Measurements from ENCODE around the gene CRB3. TPM values are rescaled to one million over a fixed set of nuclear protein-coding genes. Genes with fewer than 3 reads are reported as not detected.

CRB3 gene
- total RNA-seq, 1 donor from 2014 or later: not detected

DNA sequence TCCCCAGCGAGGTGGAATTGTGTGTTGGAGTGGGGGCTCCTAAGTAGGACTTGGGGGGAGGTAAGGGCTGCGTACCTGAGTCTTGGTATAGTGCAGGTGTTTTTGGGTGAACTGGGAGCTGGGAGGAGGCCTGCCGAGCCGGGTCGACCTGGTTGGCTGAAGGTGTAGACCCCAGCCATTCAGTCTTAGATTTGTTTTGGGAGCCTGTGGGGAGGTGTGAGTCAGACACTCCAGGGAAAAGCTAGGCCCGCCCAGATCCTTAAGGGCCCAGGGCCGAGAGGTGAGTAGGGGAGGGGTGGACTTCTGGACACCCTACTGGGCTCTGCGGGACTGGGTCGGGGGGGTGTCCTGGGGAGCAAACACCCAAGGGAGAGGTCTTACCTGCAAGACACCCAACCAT lies 935 bp downstream of the CRB3 start:
- Mint-ChIP-seq H3K27ac (ENCODE audit: unreplicated experiment) (no peak overlapping the region), H3K36me3 (ENCODE audit: low read depth) (peaks cover 2% of the 10 kb centered on the region), H3K27me3 (ENCODE audit: low read depth) (peaks cover 79% of the 10 kb centered on the region), H3K9me3 (no peaks in the 10 kb centered on the region), H3K4me1 (peaks cover 11% of the 10 kb centered on the region), H3K4me3 (peak overlapping the region; percentile 33)
- DNase-seq (ENCODE audit: low read depth, low spot score): no peak
- TF ChIP-seq, protein P1, sequence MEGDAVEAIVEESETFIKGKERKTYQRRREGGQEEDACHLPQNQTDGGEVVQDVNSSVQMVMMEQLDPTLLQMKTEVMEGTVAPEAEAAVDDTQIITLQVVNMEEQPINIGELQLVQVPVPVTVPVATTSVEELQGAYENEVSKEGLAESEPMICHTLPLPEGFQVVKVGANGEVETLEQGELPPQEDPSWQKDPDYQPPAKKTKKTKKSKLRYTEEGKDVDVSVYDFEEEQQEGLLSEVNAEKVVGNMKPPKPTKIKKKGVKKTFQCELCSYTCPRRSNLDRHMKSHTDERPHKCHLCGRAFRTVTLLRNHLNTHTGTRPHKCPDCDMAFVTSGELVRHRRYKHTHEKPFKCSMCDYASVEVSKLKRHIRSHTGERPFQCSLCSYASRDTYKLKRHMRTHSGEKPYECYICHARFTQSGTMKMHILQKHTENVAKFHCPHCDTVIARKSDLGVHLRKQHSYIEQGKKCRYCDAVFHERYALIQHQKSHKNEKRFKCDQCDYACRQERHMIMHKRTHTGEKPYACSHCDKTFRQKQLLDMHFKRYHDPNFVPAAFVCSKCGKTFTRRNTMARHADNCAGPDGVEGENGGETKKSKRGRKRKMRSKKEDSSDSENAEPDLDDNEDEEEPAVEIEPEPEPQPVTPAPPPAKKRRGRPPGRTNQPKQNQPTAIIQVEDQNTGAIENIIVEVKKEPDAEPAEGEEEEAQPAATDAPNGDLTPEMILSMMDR (conservative IDR thresholded peaks at IDR 0.05): no peak

DNA sequence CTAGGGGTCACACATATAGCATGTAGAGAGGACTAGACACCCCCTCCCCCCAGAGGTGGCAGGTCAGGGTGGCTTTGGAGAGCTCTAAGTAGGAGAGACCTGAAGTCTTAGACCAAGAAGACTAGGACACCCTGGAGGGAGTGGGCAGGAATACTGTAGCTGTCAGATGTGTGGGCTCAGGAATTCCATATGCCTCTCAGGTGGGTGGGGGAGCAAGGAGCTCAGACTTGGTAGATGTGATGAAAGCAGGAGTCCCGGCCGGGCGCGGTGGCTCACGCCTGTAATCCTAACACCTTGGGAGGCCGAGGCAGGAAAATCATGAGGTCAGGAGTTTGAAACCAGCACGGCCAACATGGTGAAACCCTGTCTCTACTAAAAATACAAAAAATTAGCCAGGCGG lies 1.6 kb downstream of the CRB3 start:
- Mint-ChIP-seq H3K4me1 (peaks cover 5% of the 10 kb centered on the region), H3K27me3 (ENCODE audit: low read depth) (peaks cover 80% of the 10 kb centered on the region), H3K9me3 (no peaks in the 10 kb centered on the region), H3K36me3 (ENCODE audit: low read depth) (no peaks in the 10 kb centered on the region), H3K4me3 (no peak overlapping the region), H3K27ac (ENCODE audit: unreplicated experiment) (no peak overlapping the region)
- TF ChIP-seq, protein P1 (conservative IDR thresholded peaks at IDR 0.05): no peak
- no peak for DNase-seq (ENCODE audit: low read depth, low spot score)

DNA sequence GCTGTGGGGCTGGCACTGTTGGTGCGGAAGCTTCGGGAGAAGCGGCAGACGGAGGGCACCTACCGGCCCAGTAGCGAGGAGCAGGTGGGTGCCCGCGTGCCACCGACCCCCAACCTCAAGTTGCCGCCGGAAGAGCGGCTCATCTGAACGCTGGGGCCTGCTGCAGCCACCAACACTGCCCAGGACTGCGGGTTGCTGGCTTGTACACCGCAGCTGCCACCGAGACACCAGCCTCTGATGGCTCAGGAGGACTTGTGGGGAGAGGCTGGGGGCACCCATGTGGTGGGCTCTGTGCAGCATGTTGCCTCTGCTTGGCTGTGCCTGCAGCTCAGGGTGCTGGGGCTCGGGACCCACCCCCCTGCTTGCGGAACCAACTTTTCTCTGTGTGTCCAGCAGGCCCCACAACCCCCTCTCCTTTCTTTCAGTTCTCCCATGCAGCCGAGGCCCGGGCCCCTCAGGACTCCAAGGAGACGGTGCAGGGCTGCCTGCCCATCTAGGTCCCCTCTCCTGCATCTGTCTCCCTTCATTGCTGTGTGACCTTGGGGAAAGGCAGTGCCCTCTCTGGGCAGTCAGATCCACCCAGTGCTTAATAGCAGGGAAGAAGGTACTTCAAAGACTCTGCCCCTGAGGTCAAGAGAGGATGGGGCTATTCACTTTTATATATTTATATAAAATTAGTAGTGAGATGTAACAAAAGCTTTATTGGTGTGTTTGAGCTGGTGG lies 2.6 kb downstream of the CRB3 start:
- H3K27me3 Mint-ChIP-seq (ENCODE audit: low read depth): peaks cover 83% of the 10 kb centered on the region
- H3K36me3 Mint-ChIP-seq (ENCODE audit: low read depth): no peaks in the 10 kb centered on the region
- TF ChIP-seq, protein P1 (conservative IDR thresholded peaks at IDR 0.05): no peak

DNA sequence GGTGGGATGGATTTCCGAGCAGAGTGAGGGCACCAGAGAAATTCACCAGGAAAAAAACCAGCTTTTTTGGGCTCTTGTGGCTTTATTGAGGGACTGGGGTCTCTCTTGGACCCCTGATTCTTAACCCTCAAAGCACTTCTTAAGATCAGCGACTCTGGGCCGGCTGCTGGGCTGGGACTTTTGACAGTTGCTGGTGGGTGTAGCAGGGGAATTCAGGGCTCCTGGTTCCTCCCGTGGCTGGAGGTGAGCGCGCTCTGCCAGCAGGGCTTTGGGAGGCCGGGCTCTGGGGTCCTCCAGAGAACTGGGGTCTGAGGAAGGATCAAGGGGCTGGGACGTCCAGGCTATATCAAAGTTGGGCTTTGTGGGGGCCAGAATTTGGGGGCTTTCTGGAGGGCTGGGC lies 3.3 kb downstream of the CRB3 start:
- H3K4me1 Mint-ChIP-seq: peaks cover under 1% of the 10 kb centered on the region
- peaks cover 78% of the 10 kb centered on the region for H3K27me3 Mint-ChIP-seq (ENCODE audit: low read depth)
- no peak for DNase-seq (ENCODE audit: low read depth, low spot score)
- no peaks in the 10 kb centered on the region for H3K9me3 Mint-ChIP-seq
- no peak overlapping the region for H3K4me3 Mint-ChIP-seq
- TF ChIP-seq, protein P1 (conservative IDR thresholded peaks at IDR 0.05): no peak
- H3K36me3 Mint-ChIP-seq (ENCODE audit: low read depth): no peaks in the 10 kb centered on the region
- no peak overlapping the region for H3K27ac Mint-ChIP-seq (ENCODE audit: unreplicated experiment)

More for the DNA sequence above, 2.6 kb downstream of the CRB3 start:
- H3K27ac Mint-ChIP-seq (ENCODE audit: unreplicated experiment): no peak overlapping the region
- H3K4me3 Mint-ChIP-seq: no peak overlapping the region
- H3K4me1 Mint-ChIP-seq: peaks cover 4% of the 10 kb centered on the region
- no peak for DNase-seq (ENCODE audit: low read depth, low spot score)
- H3K9me3 Mint-ChIP-seq: no peaks in the 10 kb centered on the region

DNA sequence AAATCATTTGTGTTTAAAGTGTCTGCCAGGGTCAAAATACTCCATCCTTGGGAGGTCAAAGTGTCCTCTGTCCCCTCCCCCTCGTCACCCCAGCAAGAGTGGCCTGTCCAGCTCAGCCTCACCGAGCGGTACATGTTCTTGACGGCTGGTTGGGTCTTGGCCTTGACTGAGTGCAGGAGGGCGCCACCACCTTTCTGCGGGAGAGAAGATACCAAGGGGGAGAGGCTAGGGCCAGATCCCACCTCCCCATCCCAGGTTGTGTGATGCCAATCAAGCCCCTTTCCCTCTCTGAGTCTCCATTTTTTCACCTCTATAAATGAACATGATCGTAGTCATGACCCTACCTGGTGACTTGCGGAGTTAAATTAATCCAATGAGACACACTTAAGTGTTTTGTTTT lies 6.1 kb downstream of the CRB3 start:
- Mint-ChIP-seq H3K36me3 (ENCODE audit: low read depth) (no peaks in the 10 kb centered on the region), H3K27ac (ENCODE audit: unreplicated experiment) (no peak overlapping the region), H3K4me3 (no peak overlapping the region), H3K4me1 (no peaks in the 10 kb centered on the region), H3K9me3 (no peaks in the 10 kb centered on the region), H3K27me3 (ENCODE audit: low read depth) (peaks cover 64% of the 10 kb centered on the region)
- no peak for DNase-seq (ENCODE audit: low read depth, low spot score)
- TF ChIP-seq, protein P1 (conservative IDR thresholded peaks at IDR 0.05): no peak

Data from neural crest cell (in vitro differentiated cells).